ENCODE measurements around the gene KYAT1. TPM values are rescaled to one million over a fixed set of nuclear protein-coding genes. Genes with fewer than 3 reads are reported as not detected.

Gene KYAT1
- total and polyA plus RNA-seq, 2 of the 13 experiments (the other 11 are each of a cell fraction or from before 2014, with no cell fraction given): 9.2 to 46.5 TPM

DNA sequence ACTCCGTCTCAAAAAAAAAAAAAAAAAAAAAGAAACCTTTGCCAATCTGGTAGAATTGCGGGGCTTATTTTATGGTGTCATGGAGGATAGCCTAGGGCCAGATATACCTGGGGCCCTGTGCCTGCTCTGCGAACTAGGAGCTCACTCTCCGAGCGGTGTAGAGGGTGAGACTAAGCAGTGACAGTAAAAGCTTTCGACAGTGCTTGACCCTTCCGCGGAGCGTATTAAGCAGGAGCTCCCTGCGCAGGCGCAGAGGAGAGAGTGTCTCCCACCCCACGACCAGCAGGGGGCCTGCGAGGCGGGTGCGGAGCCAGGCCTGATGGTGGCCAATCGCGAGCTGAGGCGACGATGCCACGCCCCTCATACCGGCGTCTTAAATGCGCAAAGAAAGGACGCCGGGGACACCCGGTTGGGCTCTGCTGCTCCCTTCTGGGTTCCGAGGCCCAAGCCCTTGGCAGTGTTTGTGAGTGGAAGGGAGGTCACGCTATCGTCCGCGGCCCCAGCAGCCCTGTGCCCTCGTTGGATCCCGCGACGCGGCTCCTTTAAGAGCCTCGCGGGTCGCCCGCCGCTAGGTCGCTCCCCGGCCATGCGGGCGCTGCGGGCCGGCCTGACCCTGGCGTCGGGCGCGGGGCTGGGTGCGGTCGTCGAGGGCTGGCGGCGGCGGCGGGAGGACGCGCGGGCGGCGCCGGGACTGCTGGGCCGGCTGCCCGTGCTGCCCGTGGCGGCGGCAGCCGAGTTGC, 63.5 kb downstream of the KYAT1 start, which contains the start of gene ENDOG (continued):
- TF ChIP-seq, protein P1, sequence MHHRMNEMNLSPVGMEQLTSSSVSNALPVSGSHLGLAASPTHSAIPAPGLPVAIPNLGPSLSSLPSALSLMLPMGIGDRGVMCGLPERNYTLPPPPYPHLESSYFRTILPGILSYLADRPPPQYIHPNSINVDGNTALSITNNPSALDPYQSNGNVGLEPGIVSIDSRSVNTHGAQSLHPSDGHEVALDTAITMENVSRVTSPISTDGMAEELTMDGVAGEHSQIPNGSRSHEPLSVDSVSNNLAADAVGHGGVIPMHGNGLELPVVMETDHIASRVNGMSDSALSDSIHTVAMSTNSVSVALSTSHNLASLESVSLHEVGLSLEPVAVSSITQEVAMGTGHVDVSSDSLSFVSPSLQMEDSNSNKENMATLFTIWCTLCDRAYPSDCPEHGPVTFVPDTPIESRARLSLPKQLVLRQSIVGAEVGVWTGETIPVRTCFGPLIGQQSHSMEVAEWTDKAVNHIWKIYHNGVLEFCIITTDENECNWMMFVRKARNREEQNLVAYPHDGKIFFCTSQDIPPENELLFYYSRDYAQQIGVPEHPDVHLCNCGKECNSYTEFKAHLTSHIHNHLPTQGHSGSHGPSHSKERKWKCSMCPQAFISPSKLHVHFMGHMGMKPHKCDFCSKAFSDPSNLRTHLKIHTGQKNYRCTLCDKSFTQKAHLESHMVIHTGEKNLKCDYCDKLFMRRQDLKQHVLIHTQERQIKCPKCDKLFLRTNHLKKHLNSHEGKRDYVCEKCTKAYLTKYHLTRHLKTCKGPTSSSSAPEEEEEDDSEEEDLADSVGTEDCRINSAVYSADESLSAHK (CRISPR knock-in tag; IDR thresholded peaks at IDR 0.05; ENCODE audit: borderline replicate concordance): no peak
- TF ChIP-seq FOXC1 (CRISPR knock-in tag; IDR thresholded peaks at IDR 0.05; ENCODE audit: borderline replicate concordance): no peak
- TF ChIP-seq MEF2D (CRISPR knock-in tag; IDR thresholded peaks at IDR 0.05): peak; percentile 53
- TF ChIP-seq ZNF543 (CRISPR knock-in tag; IDR thresholded peaks at IDR 0.05): no peak; the same call in 1 of the 2 replicates
- peak; percentile 73 for TF ChIP-seq TEAD3 (CRISPR knock-in tag; optimal IDR thresholded peaks at IDR 0.05; ENCODE audit: borderline replicate concordance)
- no peak for TF ChIP-seq CENPT (CRISPR knock-in tag; IDR thresholded peaks at IDR 0.05; ENCODE audit: low read depth)
- no peak for TF ChIP-seq NFE2L2 (IDR thresholded peaks at IDR 0.05; ENCODE audit: low read length)
- TF ChIP-seq, protein P2, sequence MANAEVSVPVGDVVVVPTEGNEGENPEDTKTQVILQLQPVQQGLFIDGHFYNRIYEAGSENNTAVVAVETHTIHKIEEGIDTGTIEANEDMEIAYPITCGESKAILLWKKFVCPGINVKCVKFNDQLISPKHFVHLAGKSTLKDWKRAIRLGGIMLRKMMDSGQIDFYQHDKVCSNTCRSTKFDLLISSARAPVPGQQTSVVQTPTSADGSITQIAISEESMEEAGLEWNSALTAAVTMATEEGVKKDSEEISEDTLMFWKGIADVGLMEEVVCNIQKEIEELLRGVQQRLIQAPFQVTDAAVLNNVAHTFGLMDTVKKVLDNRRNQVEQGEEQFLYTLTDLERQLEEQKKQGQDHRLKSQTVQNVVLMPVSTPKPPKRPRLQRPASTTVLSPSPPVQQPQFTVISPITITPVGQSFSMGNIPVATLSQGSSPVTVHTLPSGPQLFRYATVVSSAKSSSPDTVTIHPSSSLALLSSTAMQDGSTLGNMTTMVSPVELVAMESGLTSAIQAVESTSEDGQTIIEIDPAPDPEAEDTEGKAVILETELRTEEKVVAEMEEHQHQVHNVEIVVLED (CRISPR knock-in tag; IDR thresholded peaks at IDR 0.05; ENCODE audit: borderline replicate concordance): no peak; the same call in 1 of the 2 replicates
- peak; percentile 23 for TF ChIP-seq ZNF883 (CRISPR knock-in tag; IDR thresholded peaks at IDR 0.05; ENCODE audit: not compliant biosample characterization)
- TF ChIP-seq, protein P3, sequence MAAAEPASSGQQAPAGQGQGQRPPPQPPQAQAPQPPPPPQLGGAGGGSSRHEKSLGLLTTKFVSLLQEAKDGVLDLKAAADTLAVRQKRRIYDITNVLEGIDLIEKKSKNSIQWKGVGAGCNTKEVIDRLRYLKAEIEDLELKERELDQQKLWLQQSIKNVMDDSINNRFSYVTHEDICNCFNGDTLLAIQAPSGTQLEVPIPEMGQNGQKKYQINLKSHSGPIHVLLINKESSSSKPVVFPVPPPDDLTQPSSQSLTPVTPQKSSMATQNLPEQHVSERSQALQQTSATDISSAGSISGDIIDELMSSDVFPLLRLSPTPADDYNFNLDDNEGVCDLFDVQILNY (CRISPR knock-in tag; conservative IDR thresholded peaks at IDR 0.05): no peak
- no peak for TF ChIP-seq HNRNPUL1 (IDR thresholded peaks at IDR 0.05; ENCODE audit: low read depth, low read length)
- TF ChIP-seq ZNF674 (CRISPR knock-in tag; IDR thresholded peaks at IDR 0.05; ENCODE audit: low read depth): no peak
- TF ChIP-seq, protein P4, sequence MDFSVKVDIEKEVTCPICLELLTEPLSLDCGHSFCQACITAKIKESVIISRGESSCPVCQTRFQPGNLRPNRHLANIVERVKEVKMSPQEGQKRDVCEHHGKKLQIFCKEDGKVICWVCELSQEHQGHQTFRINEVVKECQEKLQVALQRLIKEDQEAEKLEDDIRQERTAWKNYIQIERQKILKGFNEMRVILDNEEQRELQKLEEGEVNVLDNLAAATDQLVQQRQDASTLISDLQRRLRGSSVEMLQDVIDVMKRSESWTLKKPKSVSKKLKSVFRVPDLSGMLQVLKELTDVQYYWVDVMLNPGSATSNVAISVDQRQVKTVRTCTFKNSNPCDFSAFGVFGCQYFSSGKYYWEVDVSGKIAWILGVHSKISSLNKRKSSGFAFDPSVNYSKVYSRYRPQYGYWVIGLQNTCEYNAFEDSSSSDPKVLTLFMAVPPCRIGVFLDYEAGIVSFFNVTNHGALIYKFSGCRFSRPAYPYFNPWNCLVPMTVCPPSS (IDR thresholded peaks at IDR 0.05): no peak
- TF ChIP-seq NFYB (CRISPR knock-in tag; IDR thresholded peaks at IDR 0.05): peak; percentile 82
- no peak for TF ChIP-seq SALL2 (CRISPR knock-in tag; IDR thresholded peaks at IDR 0.05)
- no peak for TF ChIP-seq ATF1 (CRISPR knock-in tag; IDR thresholded peaks at IDR 0.05)
- TF ChIP-seq, protein P5, sequence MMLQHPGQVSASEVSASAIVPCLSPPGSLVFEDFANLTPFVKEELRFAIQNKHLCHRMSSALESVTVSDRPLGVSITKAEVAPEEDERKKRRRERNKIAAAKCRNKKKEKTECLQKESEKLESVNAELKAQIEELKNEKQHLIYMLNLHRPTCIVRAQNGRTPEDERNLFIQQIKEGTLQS (CRISPR knock-in tag; IDR thresholded peaks at IDR 0.05): no peak; the same call in 1 of the 2 replicates
- no peak for TF ChIP-seq ZBTB7B (CRISPR knock-in tag; IDR thresholded peaks at IDR 0.05)
- TF ChIP-seq SUZ12 (IDR thresholded peaks at IDR 0.05; ENCODE audit: low read depth, low read length): no peak
- TF ChIP-seq RARG (CRISPR knock-in tag; IDR thresholded peaks at IDR 0.05; ENCODE audit: low read depth): no peak
- TF ChIP-seq ZNF225 (CRISPR knock-in tag; IDR thresholded peaks at IDR 0.05): no peak
- TF ChIP-seq, protein P6, sequence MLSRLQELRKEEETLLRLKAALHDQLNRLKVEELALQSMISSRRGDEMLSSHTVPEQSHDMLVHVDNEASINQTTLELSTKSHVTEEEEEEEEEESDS (CRISPR knock-in tag; IDR thresholded peaks at IDR 0.05; ENCODE audit: borderline replicate concordance): no peak
- no peak; the same call in 1 of the 2 replicates for TF ChIP-seq ZFYVE20 (CRISPR knock-in tag; IDR thresholded peaks at IDR 0.05; ENCODE audit: borderline replicate concordance, low read depth)
- TF ChIP-seq ZBTB42 (CRISPR knock-in tag; IDR thresholded peaks at IDR 0.05): no peak
